Stimulated activated CD4-positive, alpha-beta T cell treated with anti-CD3 and anti-CD28 coated beads, Interleukin-1b, Interleukin-23, amount 100 ng/mL, for 24 hours (primary cell): ENCODE data around the gene EIF4E1B.

Experiments
- DNase-seq, 4 experiments: peaks; one replicate each; pipeline ENCODE4 v3.0.0-alpha.2; 2020; ENCODE audit warnings: low read depth in 4 of 4, low spot score in 1 of 4

Gene EIF4E1B

GRCh38 chr5:176646049-176646706 lies 15.7 kb downstream of the EIF4E1B start:
- DNase-seq: no peak

- no peak for DNase-seq
Measured at GRCh38 chr5:176646707-176647029, 16.2 kb downstream of the EIF4E1B start.

GRCh38 chr5:176647030-176647842 lies 16.8 kb downstream of the EIF4E1B start, which contains the start of gene TSPAN17:
TSPAN17 (plus strand) TSS chr5:176647484; CDS start chr5:176647616, 132 bp downstream.
- DNase-seq: peak; percentile 98 to 100 (median 99)

GRCh38 chr5:176647843-176648473 lies 17.5 kb downstream of the EIF4E1B start:
- no peak for DNase-seq

- no peak for DNase-seq
Measured at GRCh38 chr5:176648474-176649194, 18.2 kb downstream of the EIF4E1B start.

GRCh38 chr5:176650354-176650884 lies 19.9 kb downstream of the EIF4E1B start:
- no peak for DNase-seq

GRCh38 chr5:176651472-176651980 lies 21.1 kb downstream of the EIF4E1B start:
- no peak for DNase-seq

- no peak for DNase-seq
Measured at GRCh38 chr5:176652136-176652535, 21.7 kb downstream of the EIF4E1B start.

- peak; percentile 60 to 75 (median 66) for DNase-seq
Measured at GRCh38 chr5:176653401-176654385, 23.2 kb downstream of the EIF4E1B start.

GRCh38 chr5:176654856-176655255 lies 24.4 kb downstream of the EIF4E1B start:
- DNase-seq: no peak

GRCh38 chr5:176656467-176656990 lies 26.1 kb downstream of the EIF4E1B start:
- DNase-seq: no peak

GRCh38 chr5:176658007-176658599 lies 27.6 kb downstream of the EIF4E1B start:
- DNase-seq: peak in 3 of 4 experiments; percentile 45 to 58 (median 53)

GRCh38 chr5:176658817-176659511 lies 28.5 kb downstream of the EIF4E1B start:
- DNase-seq: no peak

- DNase-seq: no peak
Measured at GRCh38 chr5:176659512-176659839, 29.0 kb downstream of the EIF4E1B start.

GRCh38 chr5:176659860-176660461 lies 29.5 kb downstream of the EIF4E1B start:
- no peak for DNase-seq

GRCh38 chr5:176660530-176660859 lies 30.0 kb downstream of the EIF4E1B start:
- no peak for DNase-seq

GRCh38 chr5:176660860-176661641 lies 30.6 kb downstream of the EIF4E1B start:
- DNase-seq: peak; percentile 57 to 77 (median 66)
